ENCODE data around the gene ADGRL3.

- TF ChIP-seq CTCF (conservative IDR thresholded peaks at IDR 0.05 in 1 of 2, IDR thresholded peaks at IDR 0.05 in 1 of 2; ENCODE audit: low read depth in 1 of 2, low read length in 2 of 2), result no peak
- no peak for TF ChIP-seq EZH2 (IDR thresholded peaks at IDR 0.05; ENCODE audit: low read length, missing control alignments)
Measured at GRCh38 chr4:62087706-62088105, 887.6 kb downstream of the ADGRL3 start.
